ENCODE measurements around the gene ZG16B. TPM values are rescaled to one million over a fixed set of nuclear protein-coding genes. Genes with fewer than 3 reads are reported as not detected.
A peak's percentile ranks its signal among the peaks of the same experiment; 100 is the strongest.

Gene ZG16B
- total RNA-seq, 4 donors from 2014 or later = 0.34 to 38.5 (median 0.44) TPM; not detected in 1

DNA sequence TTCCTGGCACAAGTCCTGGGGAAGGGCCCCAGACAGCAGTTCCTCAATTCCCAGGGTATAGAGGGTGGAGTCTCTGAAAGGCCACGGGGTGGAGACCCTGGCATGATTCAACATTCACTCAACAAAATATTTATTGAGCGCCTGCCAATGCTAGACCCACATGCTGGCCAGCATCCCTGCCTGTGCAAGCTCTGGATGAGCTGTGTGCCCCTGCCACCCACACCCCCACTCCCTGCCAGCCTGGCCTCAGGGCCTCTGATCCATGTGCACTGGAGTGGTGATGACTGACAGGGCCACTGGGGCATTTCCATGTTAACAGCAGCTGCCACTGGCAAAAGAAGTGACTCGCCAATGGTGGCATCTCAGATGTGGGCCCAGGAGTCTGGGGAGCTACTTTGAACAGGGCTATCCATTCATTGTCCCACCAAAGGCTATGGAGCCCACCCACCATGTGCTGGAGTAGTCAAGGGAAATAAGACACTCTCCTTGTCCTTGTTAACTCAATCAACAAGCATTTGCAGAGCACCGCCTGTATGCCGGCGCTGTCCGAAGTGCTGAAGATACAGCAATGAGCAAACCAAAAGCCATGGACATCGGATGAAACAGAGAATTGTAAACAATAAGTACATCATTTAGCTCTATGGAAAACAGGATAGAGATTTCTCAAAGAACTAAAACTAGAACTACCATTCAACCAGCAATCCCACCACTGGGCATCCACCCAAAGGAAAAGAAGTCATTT lies 30.9 kb downstream of the ZG16B start:
- Histone ChIP-seq H3K9me3 (peaks cover 0 to 14% (median 0%) of the 10 kb centered on the region in 3 donors), H3K4me1 (peaks cover 8 to 32% (median 9%) of the 10 kb centered on the region in 3 donors), H3K4me3 (no peak overlapping the region), H3K27ac (no peak overlapping the region), H3K27me3 (peaks cover 0 to 73% (median 0%) of the 10 kb centered on the region in 4 donors), H3K36me3 (peaks cover 0 to under 1% (median 0%) of the 10 kb centered on the region in 3 donors)
- DNase-seq = no peak
- intact Hi-C loops (cut with DNase I) = no loop called here
- no peak for TF ChIP-seq POLR2A (IDR thresholded peaks at IDR 0.05)
- TF ChIP-seq, protein P1, sequence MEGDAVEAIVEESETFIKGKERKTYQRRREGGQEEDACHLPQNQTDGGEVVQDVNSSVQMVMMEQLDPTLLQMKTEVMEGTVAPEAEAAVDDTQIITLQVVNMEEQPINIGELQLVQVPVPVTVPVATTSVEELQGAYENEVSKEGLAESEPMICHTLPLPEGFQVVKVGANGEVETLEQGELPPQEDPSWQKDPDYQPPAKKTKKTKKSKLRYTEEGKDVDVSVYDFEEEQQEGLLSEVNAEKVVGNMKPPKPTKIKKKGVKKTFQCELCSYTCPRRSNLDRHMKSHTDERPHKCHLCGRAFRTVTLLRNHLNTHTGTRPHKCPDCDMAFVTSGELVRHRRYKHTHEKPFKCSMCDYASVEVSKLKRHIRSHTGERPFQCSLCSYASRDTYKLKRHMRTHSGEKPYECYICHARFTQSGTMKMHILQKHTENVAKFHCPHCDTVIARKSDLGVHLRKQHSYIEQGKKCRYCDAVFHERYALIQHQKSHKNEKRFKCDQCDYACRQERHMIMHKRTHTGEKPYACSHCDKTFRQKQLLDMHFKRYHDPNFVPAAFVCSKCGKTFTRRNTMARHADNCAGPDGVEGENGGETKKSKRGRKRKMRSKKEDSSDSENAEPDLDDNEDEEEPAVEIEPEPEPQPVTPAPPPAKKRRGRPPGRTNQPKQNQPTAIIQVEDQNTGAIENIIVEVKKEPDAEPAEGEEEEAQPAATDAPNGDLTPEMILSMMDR (IDR thresholded peaks at IDR 0.05) = no peak
- 69 to 96% methylated on average over 6 of the region's 8 CpGs for WGBS, 2 donors

DNA sequence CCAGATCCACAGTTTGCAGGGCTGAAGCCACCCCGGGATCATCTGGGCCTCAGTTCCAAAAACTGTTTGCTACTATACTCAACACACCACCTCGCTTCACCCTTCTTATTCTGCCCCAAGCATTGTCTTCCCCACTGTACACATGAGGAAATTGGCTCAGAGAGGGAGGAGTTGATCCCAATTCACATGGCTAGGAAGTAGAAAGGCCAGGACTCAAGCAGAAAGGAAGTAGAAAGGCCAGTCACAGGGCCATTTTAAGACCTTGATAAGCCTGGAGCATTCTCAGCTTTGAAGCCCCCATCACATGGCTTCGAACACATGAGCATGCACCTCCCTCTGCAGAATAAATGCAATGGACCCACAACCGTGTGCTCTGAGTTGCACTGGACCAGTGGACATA lies 35.5 kb downstream of the ZG16B start:
- WGBS, 2 donors = 72 to 79% methylated on average over 4 of the region's 4 CpGs
- TF ChIP-seq, protein P1 (IDR thresholded peaks at IDR 0.05) = no peak
- TF ChIP-seq POLR2A (IDR thresholded peaks at IDR 0.05) = no peak
- intact Hi-C loops (cut with DNase I) = no loop called here

DNA sequence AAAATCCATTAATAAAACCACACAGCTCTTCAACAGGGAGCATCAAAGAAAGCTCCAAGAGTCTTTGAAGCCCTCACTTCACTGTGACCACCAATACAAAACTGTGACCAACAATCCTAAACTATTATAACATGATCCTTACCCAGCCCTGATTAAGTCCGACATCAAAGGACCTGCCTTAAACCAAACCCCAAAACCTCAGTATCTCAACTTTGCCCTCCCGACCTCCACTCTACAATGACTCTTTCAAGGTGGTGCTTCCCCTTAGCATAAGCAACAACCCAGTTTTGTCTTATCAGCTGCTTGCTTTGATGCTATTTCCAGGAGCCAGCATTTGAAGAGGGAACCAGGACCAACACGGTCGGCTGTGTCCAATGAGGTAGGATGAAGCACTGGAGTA lies 36.3 kb downstream of the ZG16B start:
- H3K36me3 ChIP-seq = no peaks in the 10 kb centered on the region
- peaks cover 0 to 23% (median 0%) of the 10 kb centered on the region in 4 donors for H3K27me3 ChIP-seq
- DNase-seq = no peak
- H3K9me3 ChIP-seq = peaks cover 0 to 2% (median 0%) of the 10 kb centered on the region in 3 donors
- peaks cover 7 to 15% (median 8%) of the 10 kb centered on the region in 3 donors for H3K4me1 ChIP-seq
- WGBS, 2 donors = 62 to 67% methylated on average over 2 to 4 of the region's 4 CpGs
- H3K27ac ChIP-seq = no peak overlapping the region
- no peak for TF ChIP-seq POLR2A (IDR thresholded peaks at IDR 0.05)
- TF ChIP-seq, protein P1 (IDR thresholded peaks at IDR 0.05) = no peak
- H3K4me3 ChIP-seq = no peak overlapping the region
- intact Hi-C loops (cut with DNase I) = no loop called here

More for the DNA sequence above, 35.5 kb downstream of the ZG16B start:
- DNase-seq = no peak
- H3K4me3 ChIP-seq = no peak overlapping the region
- no peak overlapping the region for H3K27ac ChIP-seq
- no peaks in the 10 kb centered on the region for H3K36me3 ChIP-seq
- H3K27me3 ChIP-seq = peaks cover 0 to 30% (median 0%) of the 10 kb centered on the region in 4 donors
- H3K4me1 ChIP-seq = peaks cover 7 to 15% (median 8%) of the 10 kb centered on the region in 3 donors
- H3K9me3 ChIP-seq = peaks cover 0 to 9% (median 0%) of the 10 kb centered on the region in 3 donors

DNA sequence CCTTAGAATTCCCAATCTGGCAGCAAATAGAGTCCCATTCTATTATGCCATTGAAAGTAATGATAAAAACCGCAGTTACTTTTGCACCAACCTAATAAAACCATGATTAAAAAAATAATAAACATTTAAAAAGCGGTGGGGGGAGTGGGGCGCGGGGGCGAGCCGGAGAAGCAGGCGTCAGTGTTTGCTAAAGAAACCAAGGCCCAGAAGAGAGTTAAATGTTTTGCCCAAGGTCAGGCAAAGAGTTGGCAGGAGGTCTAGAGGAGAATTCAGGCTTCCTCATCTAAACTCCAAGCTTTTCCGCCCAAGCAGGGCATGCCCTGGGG lies 37.5 kb downstream of the ZG16B start:
- H3K27me3 ChIP-seq = peaks cover 0 to 13% (median 0%) of the 10 kb centered on the region in 4 donors
- intact Hi-C loops (cut with DNase I) = no loop called here
- H3K36me3 ChIP-seq = no peaks in the 10 kb centered on the region
- no peak for DNase-seq
- H3K4me1 ChIP-seq = peaks cover 7 to 15% (median 8%) of the 10 kb centered on the region in 3 donors
- WGBS, 2 donors = 18 to 23% methylated on average over 7 to 8 of the region's 8 CpGs
- H3K9me3 ChIP-seq = no peaks in the 10 kb centered on the region
- peak overlapping the region; percentile 91 to 98 (median 94) for H3K27ac ChIP-seq
- TF ChIP-seq, protein P1 (IDR thresholded peaks at IDR 0.05) = no peak
- no peak for TF ChIP-seq POLR2A (IDR thresholded peaks at IDR 0.05)
- peak overlapping the region; percentile 47 to 89 (median 68) for H3K4me3 ChIP-seq

- DNase-seq = peak; percentile 65
- TF ChIP-seq, protein P1 (IDR thresholded peaks at IDR 0.05) = peak; percentile 92 to 99 (median 98)
- TF ChIP-seq POLR2A (IDR thresholded peaks at IDR 0.05) = peak in 2 of 4 donors; percentile 31 to 52
- H3K4me3 ChIP-seq = peak overlapping the region; percentile 47 to 89 (median 68)
- 0% methylated on average over 7 to 37 of the region's 45 CpGs for WGBS, 2 donors
- peaks cover 0 to 8% (median 0%) of the 10 kb centered on the region in 4 donors for H3K27me3 ChIP-seq
- H3K36me3 ChIP-seq = no peaks in the 10 kb centered on the region
- H3K4me1 ChIP-seq = peaks cover 7 to 15% (median 8%) of the 10 kb centered on the region in 3 donors
- intact Hi-C loops (cut with DNase I) = no loop called here
- peak overlapping the region; percentile 91 to 98 (median 94) for H3K27ac ChIP-seq
- no peaks in the 10 kb centered on the region for H3K9me3 ChIP-seq
Measured at GRCh38 chr16:2867987-2868789, 38.1 kb downstream of the ZG16B start.
